Kidney epithelial cell (primary cell): ENCODE results near the gene RNF123. TPM values are rescaled to one million over a fixed set of nuclear protein-coding genes. Genes with fewer than 3 reads are reported as not detected.

Source experiments
- DNase-seq: peaks from one replicate; pipeline ENCODE4 v3.0.0-alpha.2; 2010; ENCODE audit warnings: low read depth
- H3K27me3 ChIP-seq: 2 replicates; pipeline ENCODE4 v1.6.0; 2011; ENCODE audit warnings: low read length; ENCODE audit not compliant: control insufficient read depth, insufficient read depth
- H3K36me3 ChIP-seq: 2 replicates; pipeline ENCODE4 v1.5.1; 2011; ENCODE audit warnings: low read length; ENCODE audit not compliant: control insufficient read depth, insufficient read depth
- H3K4me3 ChIP-seq: 2 replicates; pipeline ENCODE4 v1.5.1; 2011; ENCODE audit warnings: low read depth, mild to moderate bottlenecking, control low read depth, low read length
- CTCF ChIP-seq: IDR thresholded peaks from 2 replicates; pipeline ENCODE4 v1.5.1; 2011; ENCODE audit warnings: mild to moderate bottlenecking, moderate library complexity, low read length, control low read depth, inconsistent platforms; ENCODE audit not compliant: insufficient read depth, poor library complexity, severe bottlenecking
- total RNA-seq: library from RNA; depleted of rRNA; stranded (reverse); fragments of >200 nt; gene quantifications from 2 replicates; pipeline ENCODE4 v1.2.3, GENCODE V29; 2015

Gene RNF123
- total RNA-seq, 1 donor from 2014 or later: 30.8 TPM

- no peak for TF ChIP-seq CTCF
- no peaks in the 10 kb centered on the region for H3K27me3 ChIP-seq
- H3K36me3 ChIP-seq: no peaks in the 10 kb centered on the region
- no peak for DNase-seq
- H3K4me3 ChIP-seq: no peak overlapping the region
Observed at GRCh38 chr3:49763981-49764380, 74.6 kb downstream of the RNF123 start.

- H3K36me3 ChIP-seq: no peaks in the 10 kb centered on the region
- DNase-seq: no peak
- H3K27me3 ChIP-seq: no peaks in the 10 kb centered on the region
- no peak for TF ChIP-seq CTCF
- H3K4me3 ChIP-seq: no peak overlapping the region
Observed at GRCh38 chr3:49769286-49769915, 80.0 kb downstream of the RNF123 start.

GRCh38 chr3:49769926-49770325 is 80.6 kb downstream of the RNF123 start:
- Histone ChIP-seq H3K36me3 (no peaks in the 10 kb centered on the region), H3K27me3 (no peaks in the 10 kb centered on the region), H3K4me3 (no peak overlapping the region)
- DNase-seq: no peak
- TF ChIP-seq CTCF: no peak

Other genes with a start within 250 kb of the RNF123 start
- 59.7 and 60.0 TPM in 2 replicates for gene DAG1, start 219.3 kb upstream of the RNF123 start, total RNA-seq
- gene BSN, start 135.1 kb upstream of the RNF123 start, total RNA-seq: 0.92 and 2.7 TPM in 2 replicates
- gene APEH, start 15.2 kb upstream of the RNF123 start, total RNA-seq: 141 and 146 TPM in 2 replicates
- gene MST1, start 83 bp upstream of the RNF123 start, total RNA-seq: 12.4 and 21.6 TPM in 2 replicates
- gene AMIGO3, start 30.1 kb downstream of the RNF123 start, total RNA-seq: 2.9 TPM in 1 of 2 replicates, not detected in the other
- 44.0 and 53.2 TPM in 2 replicates for gene GMPPB, start 34.4 kb downstream of the RNF123 start, total RNA-seq
- gene IP6K1, start 97.0 kb downstream of the RNF123 start, total RNA-seq: 37.7 and 39.8 TPM in 2 replicates
- not detected in 2 replicates for gene CDHR4, start 110.3 kb downstream of the RNF123 start, total RNA-seq
- not detected in 2 replicates for gene INKA1, start 113.7 kb downstream of the RNF123 start, total RNA-seq
- 6.3 and 11.8 TPM in 2 replicates for gene UBA7, start 124.4 kb downstream of the RNF123 start, total RNA-seq
- 4.2 and 5.4 TPM in 2 replicates for gene TRAIP, start 167.0 kb downstream of the RNF123 start, total RNA-seq
- not detected in 2 replicates for gene CAMKV, start 180.3 kb downstream of the RNF123 start, total RNA-seq
- gene MST1R, start 214.3 kb downstream of the RNF123 start, total RNA-seq: 6.5 and 8.2 TPM in 2 replicates
- gene MON1A, start 240.3 kb downstream of the RNF123 start, total RNA-seq: 18.1 and 19.1 TPM in 2 replicates